ENCODE results near the gene B3GAT3.

- TF ChIP-seq EP300 (IDR thresholded peaks at IDR 0.05), result no peak
- no peak for TF ChIP-seq CTCF (IDR thresholded peaks at IDR 0.05)
- no peak for TF ChIP-seq POLR2A (IDR thresholded peaks at IDR 0.05)
- TF ChIP-seq POLR2AphosphoS5 (IDR thresholded peaks at IDR 0.05), result no peak
Measured at GRCh38 chr11:62595124-62595523, 26.7 kb downstream of the B3GAT3 start.
